Measurements from ENCODE around the gene ZP1. TPM values are rescaled to one million over a fixed set of nuclear protein-coding genes. Genes with fewer than 3 reads are reported as not detected.

Gene ZP1
- total and polyA plus RNA-seq, 7 experiments from 2014 or later: not detected

- H3K4me1 ChIP-seq (ENCODE audit: control insufficient read depth in 2 of 2, insufficient read depth in 2 of 2, low read length in 2 of 2): peaks cover 11 to 13% of the 10 kb centered on the region in 2 donors
- H3K9me3 ChIP-seq (ENCODE audit: control insufficient read depth in 2 of 3, low read length in 3 of 3): no peaks in the 10 kb centered on the region
- intact Hi-C loops (cut with micrococcal nuclease): no loop called here
- Mint-ChIP-seq H3K36me3 (peaks cover 8 to 62% (median 36%) of the 10 kb centered on the region in 5 donors), H3K4me1 (peaks cover 20 to 40% (median 34%) of the 10 kb centered on the region in 7 donors), H3K9me3 (no peaks in the 10 kb centered on the region), H3K4me3 (no peak overlapping the region), H3K27me3 (no peaks in the 10 kb centered on the region), H3K27ac (peak overlapping the region in 1 of 9 donors; percentile 65)
- ChIA-PET CTCF (interaction anchor here (1.1 to 2.8 kb wide), 6 partner anchors 11 to 69 kb away, joined by 4 to 16 read pairs (median 10); partner anchors contain the start of gene TMEM109), POLR2A (interaction anchor here (2.4 to 6.2 kb wide), 2 partner anchors 13 to 15 kb away, joined by 7 to 64 read pairs; partner anchors contain the start of gene TMEM109)
- no peak for ATAC-seq
- no peak for DNase-seq
- H3K27ac ChIP-seq (ENCODE audit: low read depth, low read length): no peak overlapping the region
- H3K36me3 ChIP-seq (ENCODE audit: control insufficient read depth in 2 of 3, insufficient read depth in 3 of 3, low read length in 3 of 3): peaks cover 50 to 76% (median 50%) of the 10 kb centered on the region in 3 experiments
- no peak overlapping the region for H3K4me3 ChIP-seq (ENCODE audit: low read length)
- no peaks in the 10 kb centered on the region for H3K27me3 ChIP-seq (ENCODE audit: control insufficient read depth in 2 of 2, insufficient read depth in 2 of 2, low read length in 2 of 2)
Observed at GRCh38 chr11:60900673-60901404, 33.5 kb downstream of the ZP1 start.

GRCh38 chr11:60902625-60903024 is 35.3 kb downstream of the ZP1 start:
- Mint-ChIP-seq H3K27me3 (no peaks in the 10 kb centered on the region), H3K36me3 (peaks cover 6 to 48% (median 24%) of the 10 kb centered on the region in 5 donors), H3K4me1 (peaks cover 29 to 49% (median 46%) of the 10 kb centered on the region in 7 donors), H3K9me3 (no peaks in the 10 kb centered on the region), H3K27ac (peak overlapping the region in 3 of 9 donors; percentile 47 to 95 (median 73)), H3K4me3 (peak overlapping the region in 1 of 10 donors; percentile 63)
- H3K9me3 ChIP-seq (ENCODE audit: control insufficient read depth in 2 of 3, low read length in 3 of 3): no peaks in the 10 kb centered on the region
- CTCF ChIA-PET: interaction anchor here (0.5 to 2.8 kb wide), 6 partner anchors 13 to 1232 kb away, joined by 3 to 16 read pairs (median 4); no protein-coding TSS in a partner anchor
- peaks cover 33 to 60% (median 38%) of the 10 kb centered on the region in 3 experiments for H3K36me3 ChIP-seq (ENCODE audit: control insufficient read depth in 2 of 3, insufficient read depth in 3 of 3, low read length in 3 of 3)
- DNase-seq (no peak), ATAC-seq (no peak)
- no peaks in the 10 kb centered on the region for H3K27me3 ChIP-seq (ENCODE audit: control insufficient read depth in 2 of 2, insufficient read depth in 2 of 2, low read length in 2 of 2)
- no peak overlapping the region for H3K4me3 ChIP-seq (ENCODE audit: low read length)
- POLR2A ChIA-PET: interaction anchor here (1.2 to 6.2 kb wide), 2 partner anchors 11 to 61 kb away, joined by 3 to 64 read pairs; partner anchors contain the start of gene TMEM109
- intact Hi-C loops (cut with micrococcal nuclease): no loop called here
- H3K4me1 ChIP-seq (ENCODE audit: control insufficient read depth in 2 of 2, insufficient read depth in 2 of 2, low read length in 2 of 2): peaks cover 18 to 21% of the 10 kb centered on the region in 2 donors
- no peak overlapping the region for H3K27ac ChIP-seq (ENCODE audit: low read depth, low read length)

- Histone ChIP-seq H3K4me1 (ENCODE audit: control insufficient read depth in 2 of 2, insufficient read depth in 2 of 2, low read length in 2 of 2) (peaks cover 18% of the 10 kb centered on the region in 2 donors), H3K27ac (ENCODE audit: low read depth, low read length) (peak overlapping the region; percentile 85), H3K9me3 (ENCODE audit: control insufficient read depth in 2 of 3, low read length in 3 of 3) (no peaks in the 10 kb centered on the region), H3K36me3 (ENCODE audit: control insufficient read depth in 2 of 3, insufficient read depth in 3 of 3, low read length in 3 of 3) (peaks cover 15 to 39% (median 15%) of the 10 kb centered on the region in 3 experiments), H3K27me3 (ENCODE audit: control insufficient read depth in 2 of 2, insufficient read depth in 2 of 2, low read length in 2 of 2) (no peaks in the 10 kb centered on the region), H3K4me3 (ENCODE audit: low read length) (peak overlapping the region; percentile 89)
- Mint-ChIP-seq H3K9me3 (peaks cover 0 to 6% (median 0%) of the 10 kb centered on the region in 11 donors), H3K27me3 (peaks cover 0 to 5% (median 0%) of the 10 kb centered on the region in 5 donors), H3K4me1 (peaks cover 30 to 56% (median 45%) of the 10 kb centered on the region in 7 donors), H3K27ac (peak overlapping the region; percentile 90 to 98 (median 95)), H3K4me3 (peak overlapping the region; percentile 84 to 95 (median 91)), H3K36me3 (peaks cover 0 to 32% (median 10%) of the 10 kb centered on the region in 5 donors)
- intact Hi-C loops (cut with micrococcal nuclease): loop anchor here (5.0 kb wide), 2 partner anchors 427 to 1217 kb away; partner anchors contain the start of genes DDB1 (in 1 of the 2), INCENP (in 1 of the 2) and TKFC (in 1 of the 2)
- no peak for DNase-seq
- CTCF ChIA-PET: interaction anchor here (0.8 to 2.6 kb wide), 6 partner anchors 10 to 481 kb away, joined by 3 to 6 read pairs (median 4); no protein-coding TSS in a partner anchor
- POLR2A ChIA-PET: interaction anchor here (0.5 to 6.2 kb wide), 14 partner anchors 9 to 1096 kb away, joined by 3 to 64 read pairs (median 6); partner anchors contain the start of genes CD6, CPSF7, SDHAF2 and TMEM109
- ATAC-seq: no peak
Observed at GRCh38 chr11:60905047-60905446, 37.7 kb downstream of the ZP1 start.

GRCh38 chr11:60905551-60906113 is 38.3 kb downstream of the ZP1 start:
- intact Hi-C loops (cut with micrococcal nuclease): loop anchor here (1.0 to 5.0 kb wide), 9 partner anchors 9 to 1217 kb away; partner anchors contain the start of genes CCDC86 (in 2 of the 2), DDB1 (in 2 of the 2), TKFC (in 2 of the 2) and TMEM109 (in 2 of the 2)
- peak in 4 of 9 donors; percentile 23 to 61 (median 32) for DNase-seq
- no peak for ATAC-seq

GRCh38 chr11:60906132-60906972 is 39.0 kb downstream of the ZP1 start, which contains the start of gene PRPF19:
Gene PRPF19, minus strand, starts transcription at chr11:60906585. Its CDS starts 203 bp downstream, at chr11:60906382.
- peak within 1 kb of the TSS; percentile 95 to 100 (median 98) for H3K27ac Mint-ChIP-seq
- CTCF ChIA-PET: interaction anchor here (0.6 to 2.6 kb wide), 5 partner anchors 8 to 281 kb away, joined by 3 to 6 read pairs (median 4); partner anchors contain the start of gene TMEM109
- intact Hi-C loops (cut with micrococcal nuclease): loop anchor here (1.0 to 5.0 kb wide), 9 partner anchors 8 to 1216 kb away; partner anchors contain the start of genes CCDC86 (in 2 of the 2), DDB1 (in 2 of the 2), TKFC (in 2 of the 2) and TMEM109 (in 2 of the 2)

More at GRCh38 chr11:60905551-60906113, 38.3 kb downstream of the ZP1 start:
- peaks cover 0 to 8% (median 0%) of the 10 kb centered on the region in 5 donors for H3K27me3 Mint-ChIP-seq
- H3K4me1 ChIP-seq (ENCODE audit: control insufficient read depth in 2 of 2, insufficient read depth in 2 of 2, low read length in 2 of 2): peaks cover 18 to 19% of the 10 kb centered on the region in 2 donors
- POLR2A ChIA-PET: interaction anchor here (0.5 to 6.2 kb wide), 12 partner anchors 8 to 1348 kb away, joined by 3 to 64 read pairs (median 6); partner anchors contain the start of genes CD6, CPSF7, SDHAF2 and TMEM109
- H3K27me3 ChIP-seq (ENCODE audit: control insufficient read depth in 2 of 2, insufficient read depth in 2 of 2, low read length in 2 of 2): no peaks in the 10 kb centered on the region
- H3K4me1 Mint-ChIP-seq: peaks cover 32 to 62% (median 51%) of the 10 kb centered on the region in 7 donors
- H3K9me3 Mint-ChIP-seq: peaks cover 0 to 6% (median 0%) of the 10 kb centered on the region in 11 donors
- H3K36me3 Mint-ChIP-seq: peaks cover 0 to 26% (median 10%) of the 10 kb centered on the region in 5 donors
- peak overlapping the region; percentile 84 to 95 (median 91) for H3K4me3 Mint-ChIP-seq
- H3K27ac ChIP-seq (ENCODE audit: low read depth, low read length): peak overlapping the region; percentile 85
- no peaks in the 10 kb centered on the region for H3K9me3 ChIP-seq (ENCODE audit: control insufficient read depth in 2 of 3, low read length in 3 of 3)
- H3K27ac Mint-ChIP-seq: peak overlapping the region; percentile 90 to 98 (median 95)
- CTCF ChIA-PET: interaction anchor here (0.6 to 2.6 kb wide), 7 partner anchors 8 to 281 kb away, joined by 3 to 6 read pairs (median 4); partner anchors contain the start of gene TMEM109
- H3K36me3 ChIP-seq (ENCODE audit: control insufficient read depth in 2 of 3, insufficient read depth in 3 of 3, low read length in 3 of 3): peaks cover 11 to 34% (median 13%) of the 10 kb centered on the region in 3 experiments
- H3K4me3 ChIP-seq (ENCODE audit: low read length): peak overlapping the region; percentile 89

More at GRCh38 chr11:60906132-60906972, 39.0 kb downstream of the ZP1 start, which contains the start of gene PRPF19:
- H3K9me3 ChIP-seq (ENCODE audit: control insufficient read depth in 2 of 3, low read length in 3 of 3): no peaks in the 10 kb centered on the region
- POLR2A ChIA-PET: interaction anchor here (0.7 to 6.2 kb wide), 10 partner anchors 8 to 1349 kb away, joined by 3 to 64 read pairs (median 8); partner anchors contain the start of genes CD6, CPSF7, SDHAF2 and TMEM109
- peaks cover 11 to 26% (median 13%) of the 10 kb centered on the region in 3 experiments for H3K36me3 ChIP-seq (ENCODE audit: control insufficient read depth in 2 of 3, insufficient read depth in 3 of 3, low read length in 3 of 3)
- H3K4me1 ChIP-seq (ENCODE audit: control insufficient read depth in 2 of 2, insufficient read depth in 2 of 2, low read length in 2 of 2): peaks cover 22 to 26% of the 10 kb centered on the region in 2 donors
- Mint-ChIP-seq H3K36me3 (peaks cover 0 to 19% (median 8%) of the 10 kb centered on the region in 5 donors), H3K27me3 (peaks cover 0 to 11% (median 0%) of the 10 kb centered on the region in 5 donors), H3K4me3 (peak within 1 kb of the TSS; percentile 84 to 95 (median 91)), H3K9me3 (peaks cover 0 to 6% (median 0%) of the 10 kb centered on the region in 11 donors), H3K4me1 (peaks cover 34 to 69% (median 58%) of the 10 kb centered on the region in 7 donors)
- no peaks in the 10 kb centered on the region for H3K27me3 ChIP-seq (ENCODE audit: control insufficient read depth in 2 of 2, insufficient read depth in 2 of 2, low read length in 2 of 2)
- DNase-seq: peak; percentile 98 to 100 (median 99)
- peak within 1 kb of the TSS; percentile 89 for H3K4me3 ChIP-seq (ENCODE audit: low read length)
- peak; percentile 96 for ATAC-seq
- H3K27ac ChIP-seq (ENCODE audit: low read depth, low read length): peak within 1 kb of the TSS; percentile 88

All from naive thymus-derived CD4-positive, alpha-beta T cell (primary cell).